Caco-2 (cell line): ENCODE results near the gene SLC8A2. TPM values are rescaled to one million over a fixed set of nuclear protein-coding genes. Genes with fewer than 3 reads are reported as not detected.

ENCODE experiments used
- BruUV-seq: library from RNA; stranded (reverse); fragments of 400-500 nt; replicated peaks from 2 replicates; lab custom pipeline; 2021; lab: Mats Ljungman, UMichigan
- CTCF ChIA-PET: fragments of 300-600 bp; sonication (Branson Sonifier 250); formaldehyde crosslinking; loops from one replicate; lab custom pipeline; 2022; ENCODE audit warnings: antibody characterized with exemption; lab: Charles Lee
- POLR2A ChIA-PET: fragments of 300-600 bp; sonication (Branson Sonifier 250); formaldehyde crosslinking; loops from one replicate; lab custom pipeline; 2022; ENCODE audit warnings: antibody characterized with exemption; lab: Charles Lee
- DNase-seq, 2 experiments: peaks; one replicate each; pipeline versions ENCODE4 v3.0.0 to v3.0.0-alpha.2; 2020 to 2022
- H3K27me3 ChIP-seq: replicated peaks from 2 replicates; pipeline ENCODE4 v1.6.0; 2011; ENCODE audit warnings: low read length; ENCODE audit not compliant: control insufficient read depth, insufficient read depth
- H3K36me3 ChIP-seq: 2 replicates; pipeline ENCODE4 v1.5.1; 2011; ENCODE audit warnings: low read length; ENCODE audit not compliant: control insufficient read depth, insufficient read depth
- H3K4me1 ChIP-seq: fragments of 250-450 bp; sonication (Bioruptor Pico); 2 replicates; pipeline ENCODE4 v1.5.1; 2020; ENCODE audit warnings: mild to moderate bottlenecking
- H3K4me3 ChIP-seq: 2 replicates; pipeline ENCODE4 v1.5.1; 2011; ENCODE audit warnings: low read depth, mild to moderate bottlenecking, control low read depth, low read length
- H3K9me3 ChIP-seq: fragments of 250-450 bp; sonication (Bioruptor Pico); 2 replicates; pipeline ENCODE4 v1.5.1; 2020; ENCODE audit warnings: mild to moderate bottlenecking, moderate library complexity
- H3K27ac Mint-ChIP-seq: one replicate; pipeline ENCODE4 v1.8.0; 2022; ENCODE audit warnings: mixed read lengths; ENCODE audit not compliant: unreplicated experiment
- H3K27me3 Mint-ChIP-seq: one replicate; pipeline ENCODE4 v1.8.0; 2022; ENCODE audit warnings: mixed read lengths; ENCODE audit not compliant: insufficient read depth, unreplicated experiment
- H3K36me3 Mint-ChIP-seq: one replicate; pipeline ENCODE4 v1.8.0; 2022; ENCODE audit warnings: mild to moderate bottlenecking, mixed read lengths; ENCODE audit not compliant: insufficient read depth, unreplicated experiment
- H3K4me1 Mint-ChIP-seq: one replicate; pipeline ENCODE4 v1.8.0; 2022; ENCODE audit warnings: low read depth, mixed read lengths; ENCODE audit not compliant: unreplicated experiment
- H3K4me3 Mint-ChIP-seq: one replicate; pipeline ENCODE4 v1.8.0; 2022; ENCODE audit warnings: mild to moderate bottlenecking, moderate library complexity, mixed read lengths; ENCODE audit not compliant: unreplicated experiment
- H3K9me3 Mint-ChIP-seq: one replicate; pipeline ENCODE4 v1.8.0; 2022; ENCODE audit warnings: mixed read lengths; ENCODE audit not compliant: unreplicated experiment
- intact Hi-C: fragments of 100-400 bp; cut with micrococcal nuclease; formaldehyde crosslinking; loops from one replicate; pipeline ENCODE4 v1.10.0; 2022; ENCODE audit not compliant: unreplicated experiment
- total RNA-seq: library from RNA; stranded (reverse); gene quantifications from 2 replicates; pipeline ENCODE4 v1.2.3, GENCODE V29; 2022
- TF ChIP-seq, protein P1 (sequence below), 2 experiments: fragments of 200-600 bp in 1 of 2; IDR thresholded peaks; 1 replicate in 1 of 2; 2 replicates in 1 of 2; pipeline versions ENCODE4 v1.5.1 to v1.8.0; 2011 to 2022; ENCODE audit warnings: antibody characterized with exemption in 1 of 2, control low read depth in 1 of 2, inconsistent platforms in 1 of 2, low read depth in 1 of 2, low read length in 1 of 2, mild to moderate bottlenecking in 1 of 2, moderate library complexity in 1 of 2; ENCODE audit not compliant: insufficient read depth in 1 of 2, severe bottlenecking in 1 of 2, unreplicated experiment in 1 of 2

SLC8A2 gene
- total RNA-seq, 1 experiment from 2014 or later, result 1.2 TPM

DNA sequence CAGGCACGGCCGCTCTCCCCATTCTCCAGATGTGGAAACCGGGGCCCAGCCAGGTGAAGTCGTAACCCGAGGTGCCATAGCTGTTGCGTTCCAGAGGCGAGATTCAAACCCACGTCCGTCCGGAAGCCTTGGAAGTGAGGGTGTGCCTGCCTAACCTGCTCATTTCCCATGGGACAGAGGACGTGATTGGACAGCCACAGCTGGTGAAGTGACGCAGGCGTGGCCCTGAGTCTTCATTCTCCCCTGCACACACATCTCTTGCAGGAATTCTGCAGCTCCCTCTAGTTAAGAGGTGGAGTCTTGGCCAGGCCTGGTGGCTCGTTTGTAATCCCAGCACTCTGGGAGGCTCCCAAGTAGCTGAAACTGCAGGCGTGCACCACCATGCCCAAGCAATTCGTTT, 69.2 kb downstream of the SLC8A2 start:
- H3K27me3 ChIP-seq, result no peaks in the 10 kb centered on the region
- H3K27me3 Mint-ChIP-seq, result peaks cover 19% of the 10 kb centered on the region
- intact Hi-C loops, result no loop called here
- H3K9me3 ChIP-seq, result no peaks in the 10 kb centered on the region
- H3K4me3 ChIP-seq, result no peak overlapping the region
- ChIA-PET POLR2A (no interaction called here), CTCF (interaction anchor here (0.6 to 1.1 kb wide), 2 partner anchors 11 to 91 kb away, joined by 3 to 4 read pairs; no protein-coding TSS in a partner anchor)
- H3K9me3 Mint-ChIP-seq, result peaks cover 9% of the 10 kb centered on the region
- no peaks in the 10 kb centered on the region for H3K36me3 ChIP-seq
- BruUV-seq, result no TSS peak
- no peak for DNase-seq
- H3K4me1 ChIP-seq, result 0 out of 2 replicates have a peak, but pooled peaks cover 4% of the 10 kb centered on the region
- no peaks in the 10 kb centered on the region for H3K36me3 Mint-ChIP-seq
- H3K27ac Mint-ChIP-seq, result no peak overlapping the region
- no peaks in the 10 kb centered on the region for H3K4me1 Mint-ChIP-seq
- no peak overlapping the region for H3K4me3 Mint-ChIP-seq
- TF ChIP-seq, protein P1, sequence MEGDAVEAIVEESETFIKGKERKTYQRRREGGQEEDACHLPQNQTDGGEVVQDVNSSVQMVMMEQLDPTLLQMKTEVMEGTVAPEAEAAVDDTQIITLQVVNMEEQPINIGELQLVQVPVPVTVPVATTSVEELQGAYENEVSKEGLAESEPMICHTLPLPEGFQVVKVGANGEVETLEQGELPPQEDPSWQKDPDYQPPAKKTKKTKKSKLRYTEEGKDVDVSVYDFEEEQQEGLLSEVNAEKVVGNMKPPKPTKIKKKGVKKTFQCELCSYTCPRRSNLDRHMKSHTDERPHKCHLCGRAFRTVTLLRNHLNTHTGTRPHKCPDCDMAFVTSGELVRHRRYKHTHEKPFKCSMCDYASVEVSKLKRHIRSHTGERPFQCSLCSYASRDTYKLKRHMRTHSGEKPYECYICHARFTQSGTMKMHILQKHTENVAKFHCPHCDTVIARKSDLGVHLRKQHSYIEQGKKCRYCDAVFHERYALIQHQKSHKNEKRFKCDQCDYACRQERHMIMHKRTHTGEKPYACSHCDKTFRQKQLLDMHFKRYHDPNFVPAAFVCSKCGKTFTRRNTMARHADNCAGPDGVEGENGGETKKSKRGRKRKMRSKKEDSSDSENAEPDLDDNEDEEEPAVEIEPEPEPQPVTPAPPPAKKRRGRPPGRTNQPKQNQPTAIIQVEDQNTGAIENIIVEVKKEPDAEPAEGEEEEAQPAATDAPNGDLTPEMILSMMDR (IDR thresholded peaks at IDR 0.05; ENCODE audit: insufficient read depth in 1 of 2, low read depth in 1 of 2, low read length in 1 of 2, severe bottlenecking in 1 of 2, unreplicated experiment in 1 of 2), result no peak

DNA sequence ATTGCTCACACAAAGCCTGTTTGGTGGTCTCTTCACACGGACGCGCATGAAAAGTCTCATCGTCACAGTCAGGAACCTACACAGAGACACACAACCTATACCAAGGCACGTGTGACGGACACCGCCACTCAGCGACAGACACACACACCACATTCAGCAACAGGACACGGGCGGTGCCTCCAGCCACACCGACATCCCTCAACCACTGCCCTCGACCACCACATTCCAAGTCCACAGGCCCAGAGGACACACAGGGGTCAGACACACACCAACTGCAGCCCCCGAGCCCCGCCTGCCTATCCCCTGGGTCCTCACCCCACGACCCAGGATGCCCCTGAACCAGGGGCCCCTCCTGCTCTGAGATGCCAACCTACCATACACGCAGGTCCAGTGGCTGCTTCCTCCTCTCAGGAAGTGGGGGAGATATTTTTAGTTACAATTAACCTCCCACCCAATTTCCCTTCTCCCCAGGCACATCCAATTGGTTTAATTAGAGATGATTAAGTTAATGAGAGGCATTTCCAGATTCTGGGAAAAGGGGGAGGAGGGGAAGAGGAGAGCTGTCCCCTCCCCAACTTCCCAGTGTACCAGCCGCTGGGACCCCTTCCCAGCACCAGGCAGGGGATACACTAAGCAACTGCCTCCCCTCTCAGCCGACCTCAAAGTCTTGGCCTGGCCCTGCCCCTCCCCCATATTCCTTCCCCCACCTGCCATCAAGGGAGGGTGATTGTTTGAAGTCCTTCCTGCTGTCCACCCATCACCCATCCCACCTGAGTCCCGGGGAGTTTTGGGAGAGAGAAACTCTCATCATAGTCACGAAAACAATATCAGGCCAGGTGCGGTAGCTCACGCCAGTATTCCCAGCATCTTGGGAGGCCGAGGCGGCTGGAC, 72.7 kb downstream of the SLC8A2 start:
- no peaks in the 10 kb centered on the region for H3K36me3 Mint-ChIP-seq
- BruUV-seq, result no TSS peak
- ChIA-PET CTCF (interaction anchor here (1.1 kb wide), 1 partner anchor 30 kb away, joined by 3 read pairs; no protein-coding TSS in a partner anchor), POLR2A (interaction anchor here (1.1 kb wide), 1 partner anchor 34 kb away, joined by 4 read pairs; no protein-coding TSS in a partner anchor)
- peaks cover 12% of the 10 kb centered on the region for H3K27me3 Mint-ChIP-seq
- H3K4me1 Mint-ChIP-seq, result no peaks in the 10 kb centered on the region
- no peaks in the 10 kb centered on the region for H3K9me3 Mint-ChIP-seq
- no peak overlapping the region for H3K4me3 Mint-ChIP-seq
- no peak overlapping the region for H3K4me3 ChIP-seq
- no peak overlapping the region for H3K27ac Mint-ChIP-seq
- TF ChIP-seq, protein P1 (IDR thresholded peaks at IDR 0.05; ENCODE audit: insufficient read depth in 1 of 2, low read depth in 1 of 2, low read length in 1 of 2, severe bottlenecking in 1 of 2, unreplicated experiment in 1 of 2), result no peak
- no peaks in the 10 kb centered on the region for H3K9me3 ChIP-seq
- no peaks in the 10 kb centered on the region for H3K4me1 ChIP-seq
- intact Hi-C loops, result no loop called here
- DNase-seq, result no peak
- H3K36me3 ChIP-seq, result no peaks in the 10 kb centered on the region
- no peaks in the 10 kb centered on the region for H3K27me3 ChIP-seq

DNA sequence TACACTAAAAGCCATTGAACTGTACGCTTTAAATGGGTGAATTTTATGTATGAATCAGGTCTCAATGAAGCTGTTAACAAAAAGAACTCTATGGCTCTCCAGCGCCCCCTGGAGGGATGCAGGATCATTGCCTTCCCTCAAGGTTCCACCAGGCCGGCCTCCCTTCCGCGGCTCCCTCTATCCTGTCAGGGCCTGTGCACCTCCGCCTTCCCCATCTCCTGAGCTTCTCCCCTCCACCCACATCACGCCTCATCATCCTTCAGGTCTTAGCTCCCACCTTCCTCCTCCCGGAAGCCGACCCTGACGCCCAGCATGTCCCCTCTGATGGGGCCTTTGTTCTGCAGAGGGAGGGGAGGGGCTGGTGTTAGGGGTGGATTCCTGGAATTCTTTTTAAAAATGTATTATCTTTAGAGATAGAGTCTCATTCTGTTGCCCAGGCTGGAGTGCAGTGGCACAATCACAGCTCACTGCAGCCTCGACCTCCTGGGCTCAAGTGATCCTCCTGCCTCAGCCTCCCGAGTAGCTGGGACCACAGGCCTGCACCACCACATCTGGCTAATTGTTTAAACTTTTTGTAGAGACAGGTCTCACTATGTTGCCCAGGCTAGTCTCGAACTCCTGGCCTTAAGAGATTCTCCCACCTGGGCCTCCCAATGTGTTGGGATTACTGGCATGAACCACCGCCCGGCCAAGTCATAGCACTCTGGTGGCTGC, 80.0 kb downstream of the SLC8A2 start:
- Mint-ChIP-seq H3K27ac (no peak overlapping the region), H3K4me3 (peak overlapping the region; percentile 34), H3K9me3 (no peaks in the 10 kb centered on the region), H3K36me3 (no peaks in the 10 kb centered on the region), H3K4me1 (no peaks in the 10 kb centered on the region), H3K27me3 (peaks cover 6% of the 10 kb centered on the region)
- Histone ChIP-seq H3K4me1 (no peaks in the 10 kb centered on the region), H3K9me3 (no peaks in the 10 kb centered on the region), H3K36me3 (no peaks in the 10 kb centered on the region), H3K27me3 (no peaks in the 10 kb centered on the region), H3K4me3 (no peak overlapping the region)
- TF ChIP-seq, protein P1 (IDR thresholded peaks at IDR 0.05; ENCODE audit: insufficient read depth in 1 of 2, low read depth in 1 of 2, low read length in 1 of 2, severe bottlenecking in 1 of 2, unreplicated experiment in 1 of 2), result peak; percentile 89 to 92
- DNase-seq, result peak; percentile 71 to 84
- POLR2A ChIA-PET, result interaction anchor here (0.6 to 1.0 kb wide), 2 partner anchors 43 to 399 kb away, joined by 3 to 5 read pairs; partner anchors contain the start of gene DHX34
- intact Hi-C loops, result loop anchor here (1.0 to 2.0 kb wide), 3 partner anchors 35 to 107 kb away; no protein-coding TSS in a partner anchor
- no TSS peak for BruUV-seq
- CTCF ChIA-PET, result interaction anchor here (0.6 to 2.1 kb wide), 15 partner anchors 11 to 147 kb away, joined by 3 to 21 read pairs (median 4); partner anchors contain the start of genes DHX34 and KPTN
